ENCODE data around the gene FITM1. TPM values are rescaled to one million over a fixed set of nuclear protein-coding genes. Genes with fewer than 3 reads are reported as not detected.
A peak's percentile ranks its signal among the peaks of the same experiment; 100 is the strongest.

FITM1 gene
- total RNA-seq, 1 donor from 2014 or later = 140 TPM

DNA sequence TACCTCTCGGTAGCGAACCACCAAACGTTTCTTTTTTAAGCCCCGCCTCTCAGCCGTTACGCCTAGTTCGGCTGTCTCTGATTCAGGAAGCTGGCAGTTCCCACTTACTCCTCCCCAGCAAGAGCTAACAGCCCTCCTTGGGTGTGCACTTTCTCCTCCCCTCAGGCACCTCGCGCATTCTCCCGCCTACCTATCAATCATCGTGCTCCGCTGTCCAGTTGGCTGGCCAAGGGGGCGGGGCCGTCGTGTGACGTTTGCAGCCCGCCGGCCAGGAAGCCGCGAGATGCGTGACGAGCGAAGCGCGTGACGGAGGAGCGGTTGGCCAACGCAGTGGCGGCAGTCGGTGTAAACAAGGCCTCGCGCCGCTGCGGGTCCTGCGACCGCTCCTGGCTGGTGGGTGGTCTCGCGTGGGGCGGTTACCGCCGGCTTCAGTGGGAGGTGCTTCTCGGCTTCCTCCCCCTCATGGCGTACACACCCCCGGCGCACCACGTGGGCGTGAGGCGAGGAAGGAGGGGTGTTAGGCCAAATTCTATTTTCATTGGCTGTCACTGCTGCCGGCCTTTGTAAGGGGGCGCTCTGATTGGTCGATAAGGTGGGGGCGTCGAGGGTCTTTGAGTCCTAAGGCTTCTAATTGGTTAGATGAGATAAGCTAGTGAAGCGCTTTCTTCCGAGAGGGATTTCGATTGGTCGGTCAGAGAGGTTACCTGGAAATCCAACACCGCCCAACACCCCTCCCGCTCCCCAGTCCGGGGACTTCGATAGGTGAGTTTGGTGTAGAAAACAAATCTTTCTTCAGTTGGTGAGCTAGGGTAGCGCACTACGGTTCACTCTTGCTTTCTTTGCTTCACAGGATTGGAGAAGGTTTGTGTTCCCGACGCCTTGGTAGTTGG is 15.7 kb upstream of the FITM1 start, which contains the start of the genes DCAF11 and NRL:
TSS of gene DCAF11 (plus strand) at position 246 of the 890 bp plus-strand sequence. CDS start 818 bp downstream, outside the sequence.
TSS of gene NRL (minus strand) at position 418 of the 890 bp plus-strand sequence. CDS start 32,101 bp downstream, outside the sequence.
- DNase-seq (peak; percentile 99), ATAC-seq (peak; percentile 94)
- intact Hi-C loops (cut with micrococcal nuclease) = no loop called here

- intact Hi-C loops (cut with micrococcal nuclease) = no loop called here
- no peak for ATAC-seq
- DNase-seq = no peak
Measured at GRCh38 chr14:24115422-24116127, 14.9 kb upstream of the FITM1 start.

DNA sequence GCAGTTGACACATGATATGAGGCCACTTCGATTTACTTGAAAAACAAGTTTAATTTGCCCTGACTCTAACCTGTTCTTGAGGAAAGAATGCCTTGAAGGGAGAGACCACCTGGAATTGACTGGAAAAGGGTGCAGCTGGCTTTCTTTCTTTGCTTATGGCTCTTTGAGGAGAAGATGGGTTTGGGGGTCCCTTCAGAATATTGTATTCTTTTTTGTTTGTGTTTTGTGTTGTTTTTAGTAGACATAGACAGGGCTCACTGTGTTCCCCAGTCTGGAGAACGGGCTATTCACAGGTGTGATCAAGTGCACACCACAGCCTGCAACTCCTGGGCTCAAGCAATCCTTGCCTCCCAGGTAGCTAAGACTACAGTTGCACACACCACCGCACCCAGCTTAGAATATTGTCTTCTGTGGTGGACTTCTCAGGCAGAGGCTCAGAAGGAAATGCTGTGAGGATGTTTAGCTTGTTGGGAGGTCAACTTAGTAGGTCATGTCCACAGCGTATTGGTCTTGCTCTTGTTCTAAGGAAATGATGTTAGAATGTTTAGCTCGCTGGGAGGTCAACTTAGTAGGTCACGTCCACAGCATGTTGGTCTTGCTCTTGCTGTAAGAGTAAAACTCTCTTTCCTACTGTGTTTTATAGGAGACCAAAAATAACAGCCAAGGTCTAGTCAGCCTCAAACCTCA is 14.2 kb upstream of the FITM1 start:
- intact Hi-C loops (cut with micrococcal nuclease) = no loop called here
- no peak for DNase-seq
- ATAC-seq = no peak

DNA sequence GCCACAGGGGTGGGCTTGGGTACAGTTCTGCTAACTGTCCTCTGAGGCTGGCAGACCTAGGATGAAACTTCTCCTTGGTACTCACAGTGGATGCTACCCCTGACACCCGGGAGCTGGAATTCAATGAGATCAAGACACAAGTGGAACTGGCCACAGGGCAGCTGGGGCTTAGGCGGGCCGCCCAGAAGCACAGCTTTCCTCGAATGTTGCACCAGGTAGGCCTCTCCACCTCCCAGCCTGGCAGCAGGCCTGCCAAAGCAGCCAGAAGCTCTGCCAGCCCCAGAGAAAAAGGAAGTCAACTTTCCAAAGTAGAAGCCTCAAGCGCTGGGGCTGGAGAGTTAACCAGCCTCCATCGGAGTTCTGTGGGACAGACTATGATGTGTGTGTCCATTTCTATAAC is 13.3 kb upstream of the FITM1 start:
- intact Hi-C loops (cut with micrococcal nuclease) = no loop called here
- ATAC-seq = no peak

GRCh38 chr14:24119691-24120090 is 10.8 kb upstream of the FITM1 start:
- intact Hi-C loops (cut with micrococcal nuclease) = no loop called here
- ATAC-seq = no peak

More for the DNA sequence above, 13.3 kb upstream of the FITM1 start:
- DNase-seq = no peak

DNA sequence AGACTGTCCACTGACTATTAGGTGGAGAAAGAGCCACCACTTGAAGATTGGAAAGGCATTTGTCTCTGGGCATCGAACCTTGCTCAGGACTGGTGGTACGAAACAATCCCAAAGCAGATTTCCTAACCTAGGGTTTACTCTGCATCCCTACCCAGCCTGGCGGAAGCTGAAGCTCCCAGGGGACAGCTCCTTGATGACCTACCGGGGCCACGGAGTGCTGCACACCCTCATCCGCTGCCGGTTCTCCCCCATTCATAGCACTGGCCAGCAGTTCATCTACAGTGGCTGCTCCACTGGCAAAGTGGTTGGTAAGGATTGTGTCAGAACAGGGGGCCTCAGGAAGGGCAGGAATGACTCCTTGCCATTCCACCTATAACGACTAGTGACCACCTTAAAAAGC is 9.2 kb upstream of the FITM1 start:
- intact Hi-C loops (cut with micrococcal nuclease) = no loop called here
- no peak for DNase-seq
- ATAC-seq = no peak

More at GRCh38 chr14:24119691-24120090, 10.8 kb upstream of the FITM1 start:
- DNase-seq = no peak

GRCh38 chr14:24122416-24122815 is 8.0 kb upstream of the FITM1 start:
- DNase-seq (no peak), ATAC-seq (no peak)

GRCh38 chr14:24122898-24123297 is 7.6 kb upstream of the FITM1 start:
- intact Hi-C loops (cut with micrococcal nuclease) = no loop called here
- ATAC-seq (peak; percentile 8), DNase-seq (no peak)

More at GRCh38 chr14:24122416-24122815, 8.0 kb upstream of the FITM1 start:
- intact Hi-C loops (cut with micrococcal nuclease) = no loop called here

- intact Hi-C loops (cut with micrococcal nuclease) = no loop called here
- no peak for DNase-seq
- ATAC-seq = peak; percentile 10
Measured at GRCh38 chr14:24123424-24124417, 6.7 kb upstream of the FITM1 start.

- ATAC-seq (no peak), DNase-seq (no peak)
Measured at GRCh38 chr14:24126939-24127338, 3.5 kb upstream of the FITM1 start.

GRCh38 chr14:24127673-24128072 is 2.8 kb upstream of the FITM1 start:
- ATAC-seq (no peak), DNase-seq (no peak)
- intact Hi-C loops (cut with micrococcal nuclease) = no loop called here

More at GRCh38 chr14:24126939-24127338, 3.5 kb upstream of the FITM1 start:
- intact Hi-C loops (cut with micrococcal nuclease) = no loop called here

DNA sequence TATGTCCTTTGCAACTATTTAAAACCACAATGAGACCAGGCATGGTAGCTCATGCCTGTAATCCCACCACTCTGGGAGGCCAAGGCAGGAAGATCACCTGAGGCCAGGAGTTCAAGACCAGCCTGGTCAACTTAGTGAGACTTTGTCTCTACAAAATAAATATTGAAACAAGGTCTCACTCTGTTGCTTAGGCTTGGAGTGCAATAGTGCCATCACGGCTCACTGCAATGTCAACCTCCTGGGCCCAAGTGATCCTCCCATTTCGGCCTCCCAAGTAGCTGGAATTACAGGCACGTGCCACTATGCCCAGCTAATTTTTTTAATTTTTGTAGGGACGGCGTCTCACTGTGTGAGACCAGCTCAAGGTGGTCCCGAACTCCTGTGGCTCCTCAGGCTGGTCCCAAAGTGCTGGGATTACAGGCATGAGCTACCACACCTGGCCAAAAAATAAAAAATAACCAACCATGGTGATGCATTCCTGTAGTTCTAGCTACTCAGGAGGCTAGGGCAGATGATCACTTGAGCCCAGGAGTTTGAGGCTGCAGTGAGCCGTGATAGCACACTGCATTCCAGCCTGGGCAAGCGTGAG is 955 bp upstream of the FITM1 start:
- intact Hi-C loops (cut with micrococcal nuclease) = no loop called here
- no peak for DNase-seq
- no peak for ATAC-seq

GRCh38 chr14:24130717-24131548 is 474 bp downstream of the FITM1 start:
- intact Hi-C loops (cut with micrococcal nuclease) = no loop called here
- peak; percentile 89 for DNase-seq
- ATAC-seq = peak; percentile 74

DNA sequence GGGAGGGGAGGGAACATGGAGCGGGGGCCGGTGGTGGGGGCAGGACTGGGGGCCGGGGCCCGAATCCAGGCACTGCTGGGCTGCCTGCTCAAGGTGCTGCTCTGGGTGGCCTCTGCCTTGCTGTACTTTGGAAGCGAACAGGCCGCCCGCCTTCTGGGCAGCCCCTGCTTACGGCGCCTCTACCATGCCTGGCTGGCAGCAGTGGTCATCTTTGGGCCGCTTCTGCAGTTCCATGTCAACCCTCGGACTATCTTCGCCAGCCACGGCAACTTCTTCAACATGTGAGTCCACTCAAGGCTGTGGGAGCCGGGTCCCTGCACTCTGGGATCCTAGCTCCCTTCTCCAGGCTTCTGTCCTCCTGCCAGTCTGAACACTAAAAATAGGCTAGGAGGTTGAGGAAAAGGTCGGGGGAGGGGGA is 1.1 kb downstream of the FITM1 start:
- DNase-seq = no peak
- intact Hi-C loops (cut with micrococcal nuclease) = no loop called here

GRCh38 chr14:24132061-24132685 is 1.7 kb downstream of the FITM1 start:
- DNase-seq (peak; percentile 70), ATAC-seq (peak; percentile 3)
- intact Hi-C loops (cut with micrococcal nuclease) = no loop called here

More for the DNA sequence above, 1.1 kb downstream of the FITM1 start:
- ATAC-seq = peak; percentile 54

- intact Hi-C loops (cut with micrococcal nuclease) = no loop called here
- ATAC-seq = no peak
Measured at GRCh38 chr14:24132976-24133375, 2.5 kb downstream of the FITM1 start.

DNA sequence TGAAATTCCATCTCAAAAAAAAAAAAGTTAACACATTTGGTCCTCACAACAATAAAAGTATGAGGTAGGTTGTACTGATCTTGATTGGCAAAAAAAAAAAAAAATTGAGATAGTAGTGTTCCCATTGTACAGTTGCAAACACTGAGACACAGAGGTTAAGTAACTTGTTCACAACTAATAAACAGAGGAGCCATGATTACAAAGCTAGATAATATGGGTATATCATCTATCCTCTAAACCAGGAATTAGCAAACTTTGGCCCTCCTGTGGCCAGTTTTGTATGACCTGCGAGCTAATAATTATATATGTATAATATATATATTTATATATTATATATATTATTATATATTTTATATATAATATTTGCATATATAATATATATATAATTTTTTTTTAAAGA is 3.3 kb downstream of the FITM1 start:
- intact Hi-C loops (cut with micrococcal nuclease) = no loop called here
- no peak for ATAC-seq
- DNase-seq = no peak

More at GRCh38 chr14:24132976-24133375, 2.5 kb downstream of the FITM1 start:
- no peak for DNase-seq

Measured in left ventricle myocardium superior (tissue), 1 donor.